HG02571 (cell line): ENCODE results near the gene ST6GALNAC2.
"Not testable (repeated sequence)": the region's sequence is repeated elsewhere in the genome, so short reads cannot be mapped to it uniquely, and the experiment has no call there.

Source experiments
- ATAC-seq: cut with Tn5 transposase; IDR thresholded peaks from one replicate; pipeline ENCODE4 v1.9.1; 2021; ENCODE audit warnings: mild to moderate bottlenecking, moderate library complexity; ENCODE audit not compliant: unreplicated experiment

Gene ST6GALNAC2

DNA sequence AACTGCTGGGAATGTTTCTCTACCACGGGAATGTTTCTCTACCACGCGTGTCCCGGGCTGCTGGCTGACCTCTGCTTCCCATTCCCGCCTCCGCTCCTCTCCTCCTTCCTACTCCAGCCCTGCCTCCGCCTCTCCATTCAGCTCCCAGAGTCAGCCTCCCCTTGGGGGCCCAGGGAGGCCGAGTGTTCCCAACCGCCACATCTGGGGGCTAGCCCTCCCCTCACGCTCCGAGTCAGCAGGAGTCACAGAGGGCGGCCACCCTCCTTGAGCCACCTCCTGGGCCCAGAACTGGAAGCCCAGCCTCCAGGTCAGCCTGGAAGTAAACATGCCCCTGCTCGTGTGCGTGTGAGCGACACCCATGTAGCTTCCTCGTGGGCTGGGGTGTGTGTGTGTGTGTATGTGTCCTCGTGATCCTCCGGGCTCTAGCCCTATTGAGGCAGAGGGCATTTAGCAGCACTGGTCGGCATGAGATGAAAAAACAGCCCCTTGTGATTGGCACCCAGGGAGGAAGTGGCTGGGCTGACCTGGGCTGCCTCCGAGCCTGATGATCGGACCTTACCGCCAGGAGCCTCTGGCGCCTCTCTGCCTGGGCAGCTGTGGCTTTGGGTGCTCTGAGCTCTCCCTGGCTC lies 55.5 kb downstream of the ST6GALNAC2 start:
- ATAC-seq, result no peak

DNA sequence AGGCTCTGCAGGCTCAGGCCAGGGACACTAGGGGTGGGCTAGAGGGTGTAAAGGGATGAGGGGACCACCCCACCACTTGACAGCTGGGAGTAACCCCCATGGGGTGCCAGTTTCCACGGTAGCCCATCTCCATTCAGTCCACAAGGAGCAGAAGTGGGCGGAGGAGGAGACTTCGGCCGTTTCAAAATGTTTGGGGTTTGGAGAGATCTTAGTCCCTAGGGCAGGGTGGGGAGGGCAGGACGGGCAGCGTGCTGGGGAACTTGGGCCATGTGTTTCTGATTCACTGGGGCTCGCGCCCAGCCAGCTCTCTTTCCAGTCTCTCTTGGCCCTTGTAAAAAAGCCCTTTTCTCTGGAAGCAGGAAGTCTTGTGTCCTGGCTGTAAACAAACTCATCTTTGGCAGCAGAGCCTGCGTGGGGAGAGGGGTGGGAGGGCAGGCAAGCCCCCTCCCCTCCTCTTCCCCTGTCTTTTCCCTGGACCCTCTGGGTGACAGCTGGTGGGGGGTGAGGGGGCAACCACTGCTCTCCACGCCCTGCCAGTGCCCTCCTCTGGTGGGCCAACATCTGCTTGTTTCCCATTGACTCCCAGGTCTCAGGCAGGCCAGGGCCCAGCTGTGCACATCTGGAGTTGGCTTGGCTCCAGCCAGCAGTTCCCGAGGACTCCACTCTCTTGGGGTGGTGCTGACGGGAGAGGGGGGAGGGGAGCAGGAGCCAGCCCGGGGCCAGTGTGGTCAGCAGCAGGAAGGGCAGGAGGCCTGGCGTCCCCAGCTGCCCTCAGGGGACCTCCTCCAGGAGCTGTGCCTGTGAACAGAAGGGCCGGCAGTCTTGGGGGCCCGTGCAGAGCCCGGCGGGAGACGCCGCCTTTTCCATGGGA lies 56.2 kb downstream of the ST6GALNAC2 start:
- no peak for ATAC-seq

DNA sequence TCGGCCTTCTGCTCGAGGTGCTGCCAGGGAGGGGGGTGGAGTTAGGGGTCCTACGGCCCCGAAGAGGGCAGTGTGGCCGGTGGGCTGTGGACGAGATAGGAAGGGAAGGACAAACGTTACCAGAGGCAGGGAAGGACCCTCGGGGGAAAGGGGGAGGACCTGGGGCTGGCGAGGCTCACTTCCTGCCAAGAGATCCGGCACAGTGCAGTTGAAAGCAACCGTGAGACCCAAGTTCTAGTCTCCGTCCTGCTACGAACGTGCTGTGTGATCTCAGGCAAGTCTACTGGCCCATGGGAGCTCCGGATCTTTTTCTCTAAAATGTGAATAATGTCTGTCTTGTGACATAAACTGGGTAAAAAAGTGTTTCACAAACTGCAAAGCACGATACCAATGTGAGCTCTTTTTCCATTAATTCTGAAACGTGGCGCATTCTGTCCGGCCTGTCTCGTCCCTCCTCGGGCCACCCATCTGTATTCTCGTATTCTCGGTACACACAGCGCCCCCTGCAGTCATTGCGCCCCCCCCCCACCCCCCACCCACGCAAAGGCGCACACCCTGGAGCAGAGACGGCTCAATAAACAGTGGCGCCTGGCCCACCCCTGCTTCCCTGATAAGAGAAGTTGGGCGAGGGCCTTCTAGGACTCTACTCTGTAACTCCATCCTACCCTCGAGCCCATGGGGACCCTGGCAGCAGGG lies 57.0 kb downstream of the ST6GALNAC2 start:
- no peak for ATAC-seq

DNA sequence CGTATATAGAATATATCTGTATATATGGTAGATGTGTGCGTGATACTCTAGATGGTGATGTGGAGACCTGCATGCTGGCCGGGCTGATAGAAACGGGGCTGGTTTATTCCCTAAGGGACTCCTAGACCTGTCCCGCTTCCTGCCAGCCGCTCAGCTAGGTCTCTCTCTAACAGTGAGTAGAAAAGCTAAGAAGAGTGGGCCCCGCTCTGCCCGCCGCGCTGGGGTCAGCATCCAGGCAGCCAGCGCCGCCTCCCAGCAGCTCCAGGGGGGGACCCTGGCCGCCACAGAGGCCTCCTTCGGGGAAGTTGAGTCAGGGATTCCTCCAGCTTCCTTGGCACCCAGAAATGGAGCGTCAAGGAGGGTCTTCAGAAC lies 57.5 kb downstream of the ST6GALNAC2 start:
- no peak for ATAC-seq

DNA sequence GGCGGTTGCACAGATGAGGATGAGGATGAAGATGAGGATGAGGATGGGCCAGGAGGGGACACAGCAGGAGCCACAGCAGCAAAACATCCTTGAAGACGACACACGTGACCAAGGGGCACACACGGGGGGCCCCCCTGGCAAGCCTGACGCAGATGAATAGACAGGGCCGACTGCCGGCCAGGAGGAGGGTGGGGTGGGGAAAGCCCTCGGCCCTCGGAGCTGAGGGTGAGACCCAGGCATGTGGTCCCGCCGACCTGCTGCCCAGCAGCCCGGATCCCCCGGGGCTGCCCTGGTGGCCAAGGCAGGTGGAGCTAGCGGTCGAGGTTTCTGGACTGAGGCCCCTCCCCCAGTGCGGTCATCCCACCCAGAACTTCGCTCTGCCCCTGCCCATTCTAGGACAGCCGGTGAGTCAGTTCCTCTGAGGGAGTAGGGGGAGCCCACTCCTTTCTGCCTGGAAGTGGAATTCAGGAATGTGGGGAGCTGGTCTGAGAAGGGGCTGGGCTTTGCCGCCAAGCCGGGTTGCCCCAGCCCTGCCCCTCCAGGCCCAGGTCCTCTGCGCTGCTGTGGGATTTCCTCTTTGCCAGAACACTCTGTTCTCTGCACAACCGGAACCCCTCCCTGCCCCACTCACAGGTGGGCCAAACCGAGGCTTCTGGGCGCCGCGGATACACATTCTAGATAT lies 58.1 kb downstream of the ST6GALNAC2 start:
- no peak for ATAC-seq

DNA sequence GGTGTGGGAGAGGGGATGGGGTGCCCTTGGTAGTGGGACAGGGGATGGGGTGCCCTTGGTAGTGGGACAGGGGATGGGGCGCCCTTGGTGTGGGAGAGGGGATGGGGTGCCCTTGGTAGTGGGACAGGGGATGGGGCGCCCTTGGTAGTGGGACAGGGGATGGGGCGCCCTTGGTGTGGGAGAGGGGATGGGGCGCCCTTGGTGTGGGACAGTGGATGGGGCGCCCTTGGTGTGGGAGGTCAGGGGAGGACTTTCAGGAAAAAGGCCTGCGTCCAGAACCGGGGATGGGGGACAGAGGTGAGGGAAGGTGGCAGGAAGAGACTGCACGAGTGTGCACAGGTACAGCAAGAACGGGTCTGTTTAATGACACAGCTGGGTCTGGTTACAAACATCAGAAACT lies 58.6 kb downstream of the ST6GALNAC2 start:
- ATAC-seq, result not testable (repeated sequence)

DNA sequence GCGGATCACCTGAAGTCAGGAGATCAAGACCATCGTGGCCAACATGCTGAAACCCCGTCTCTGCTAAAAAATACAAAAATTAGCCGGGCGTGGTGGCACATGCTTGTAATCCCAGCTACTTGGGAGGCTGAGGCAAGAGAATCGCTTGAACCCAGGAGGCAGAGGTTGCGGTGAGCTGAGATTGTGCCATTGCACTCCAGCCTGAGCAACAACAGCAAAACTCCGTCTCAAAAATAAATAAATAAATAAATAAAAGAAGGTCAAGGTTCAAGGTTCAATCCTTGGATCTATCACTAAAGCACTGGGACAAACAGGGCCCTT lies 60.2 kb downstream of the ST6GALNAC2 start:
- ATAC-seq, result not testable (repeated sequence)

DNA sequence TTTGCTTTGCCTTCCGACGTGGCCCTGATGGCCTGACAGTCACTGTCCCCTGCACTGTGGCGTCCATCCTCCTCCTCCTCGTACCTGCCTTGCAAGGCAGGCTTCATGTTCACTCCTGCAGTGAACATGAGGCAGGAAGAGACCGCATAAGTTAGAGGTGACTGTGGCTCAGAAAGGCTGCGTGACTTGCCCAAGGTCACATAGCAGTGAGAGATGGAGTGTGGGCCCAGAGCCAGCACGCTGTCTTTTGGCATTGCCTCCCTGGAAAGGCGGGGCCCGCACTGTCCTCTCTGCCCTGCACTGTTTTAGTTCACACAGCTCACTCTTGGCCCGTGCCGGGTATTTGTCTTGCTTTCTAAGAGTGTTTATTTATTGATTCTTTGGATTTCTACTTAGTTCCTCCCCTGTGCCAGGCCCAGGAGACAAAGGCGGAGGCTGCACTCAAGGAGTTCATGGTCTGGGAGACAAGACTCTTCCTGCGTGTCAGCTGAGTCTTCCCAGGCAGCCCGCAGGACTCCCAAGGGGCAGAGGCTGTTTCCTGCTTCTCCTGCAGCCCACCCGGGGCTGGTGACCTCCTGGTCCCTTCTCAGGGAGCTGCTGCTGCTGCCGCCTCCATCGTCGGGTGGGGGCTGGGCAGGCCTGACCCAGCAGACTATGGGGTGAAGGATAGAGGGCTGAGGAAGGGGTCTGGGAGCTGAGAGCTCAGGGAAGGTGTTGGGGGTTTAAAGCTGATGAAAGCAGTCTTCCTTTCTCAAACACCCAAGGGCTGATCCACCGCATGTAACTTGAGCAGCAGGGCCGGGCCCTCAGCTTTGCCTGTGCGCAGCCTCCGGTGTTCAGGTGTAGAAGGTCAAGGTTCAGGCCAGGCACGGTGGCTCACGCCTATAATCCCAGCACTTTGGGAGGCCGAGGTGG lies 60.8 kb downstream of the ST6GALNAC2 start:
- ATAC-seq, result no peak

DNA sequence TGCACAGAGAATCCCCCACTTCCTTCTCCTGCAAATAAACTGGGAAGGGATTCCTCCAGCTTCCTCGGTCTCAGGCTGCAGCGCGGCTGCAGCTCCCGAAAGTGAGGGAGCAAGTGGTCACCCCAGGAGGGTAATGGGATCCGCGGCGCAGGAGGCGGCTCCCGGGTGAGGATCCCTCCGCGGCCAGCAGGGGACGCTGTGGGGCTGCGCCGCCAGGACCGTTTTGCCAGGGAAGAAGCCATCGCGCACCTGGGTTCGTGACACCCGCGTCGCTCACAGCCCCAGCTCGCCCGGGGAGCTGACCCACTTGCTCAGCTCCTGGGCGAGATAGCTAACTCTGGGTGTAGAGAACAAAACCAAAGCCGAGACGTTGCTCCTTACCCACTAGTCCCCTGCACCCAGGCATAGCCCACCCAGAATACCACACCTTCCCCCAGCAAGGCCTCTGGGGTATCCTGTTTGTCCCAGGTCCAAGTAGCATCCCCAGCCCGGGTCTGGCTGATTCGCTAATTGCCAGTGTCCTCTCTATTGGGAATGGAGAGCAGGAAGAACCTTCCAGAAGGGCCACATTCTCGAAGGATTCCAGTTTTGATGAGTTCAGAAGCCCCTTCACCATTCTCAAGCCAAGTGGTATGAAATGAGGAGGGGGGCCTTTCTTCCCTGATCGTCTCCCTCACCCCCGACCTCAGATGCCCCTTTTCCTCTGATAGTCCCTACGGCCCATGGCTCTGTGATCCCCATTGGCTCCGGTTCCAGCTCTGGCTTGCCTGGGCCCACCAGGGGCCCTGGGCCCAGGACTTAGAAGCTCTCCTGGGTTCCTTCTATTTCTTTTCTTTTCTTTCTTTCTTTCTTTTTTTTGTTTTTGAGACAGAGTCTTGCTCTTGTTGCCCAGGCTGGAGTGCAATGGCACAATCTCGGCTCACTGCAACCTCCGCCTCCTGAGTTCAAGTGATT lies 62.3 kb downstream of the ST6GALNAC2 start:
- ATAC-seq, result no peak

DNA sequence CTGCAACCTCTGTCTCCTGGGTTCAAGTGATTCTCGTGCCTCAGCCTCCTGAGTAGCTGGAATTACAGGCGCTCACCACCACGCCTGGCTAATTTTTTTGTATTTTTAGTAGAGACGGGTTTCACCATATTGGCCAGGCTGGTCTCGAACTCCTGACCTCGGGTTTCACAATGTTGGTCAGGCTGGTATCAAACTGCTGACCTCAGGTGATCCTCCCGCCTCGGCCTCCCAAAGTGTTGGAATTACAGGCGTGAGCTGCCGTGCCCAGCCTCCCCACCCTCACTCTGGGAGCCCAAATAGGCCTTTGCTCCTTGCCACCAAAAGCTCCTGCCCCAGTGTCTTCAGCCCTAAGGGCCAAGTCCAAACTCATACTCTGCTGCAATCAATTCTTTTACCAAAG lies 64.0 kb downstream of the ST6GALNAC2 start:
- ATAC-seq, result not testable (repeated sequence)

DNA sequence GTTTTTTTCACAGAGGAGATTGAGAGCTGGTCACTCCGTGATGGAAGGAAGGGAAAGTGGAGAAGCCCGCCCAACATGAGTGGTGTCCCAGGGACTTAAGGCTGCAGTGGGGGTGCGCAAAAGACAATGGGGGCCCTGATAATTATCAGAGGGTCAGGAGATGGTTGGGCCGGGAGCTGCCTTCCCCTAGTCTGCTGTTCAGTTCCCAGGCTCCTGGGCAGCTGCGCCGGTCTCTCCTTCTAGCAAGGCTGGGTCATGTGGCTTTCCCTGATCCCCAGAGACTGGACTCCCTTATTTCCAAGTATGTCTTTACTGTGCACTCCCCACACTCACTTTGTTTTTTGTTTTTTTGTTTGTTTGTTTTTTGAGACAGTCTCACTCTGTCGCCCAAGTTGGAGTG lies 64.4 kb downstream of the ST6GALNAC2 start:
- ATAC-seq, result no peak

DNA sequence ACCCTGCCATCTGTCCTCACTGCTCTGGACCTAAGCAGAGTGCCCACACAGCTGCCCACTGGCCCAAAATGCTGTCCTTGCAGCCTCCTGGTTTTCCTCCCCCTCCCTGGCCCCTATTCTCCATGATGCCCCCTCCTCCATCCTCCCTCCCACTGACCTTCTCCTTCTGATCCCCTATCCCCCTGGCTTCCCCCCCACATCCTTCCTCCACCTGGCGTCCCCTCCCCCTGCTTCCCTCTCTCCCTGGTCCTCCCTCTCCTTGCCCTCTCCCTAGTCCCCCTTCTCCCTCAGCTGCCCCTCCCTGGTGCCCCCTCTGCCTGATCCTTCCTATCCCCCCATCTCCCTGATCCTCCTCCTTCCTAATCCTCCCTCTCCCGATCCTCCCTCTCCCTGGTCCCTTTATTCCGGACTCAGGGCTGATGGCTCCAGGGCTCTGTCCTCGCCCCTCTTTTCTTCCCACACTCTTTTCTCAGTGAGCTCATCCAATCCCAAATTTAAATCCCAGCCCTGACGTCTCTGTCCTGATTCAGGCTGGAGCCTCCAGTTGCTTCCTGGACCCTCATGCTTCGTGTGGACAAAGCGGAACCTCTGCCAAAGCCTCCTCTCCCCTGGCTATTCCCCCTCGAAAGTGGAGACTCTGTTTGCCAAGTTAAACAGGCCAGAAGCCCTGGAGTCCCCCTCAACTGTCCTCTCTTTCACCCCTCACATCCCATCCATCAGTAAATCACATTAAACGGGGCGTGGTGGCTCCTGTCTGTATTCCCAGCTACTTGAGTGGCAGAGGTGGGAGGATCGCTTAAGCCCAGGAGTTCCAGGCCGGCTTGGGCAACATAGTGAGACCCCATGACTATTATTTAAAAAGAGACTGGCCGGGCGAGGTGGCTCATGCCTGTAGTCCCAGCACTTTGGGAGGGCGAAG lies 66.4 kb downstream of the ST6GALNAC2 start:
- no peak for ATAC-seq

DNA sequence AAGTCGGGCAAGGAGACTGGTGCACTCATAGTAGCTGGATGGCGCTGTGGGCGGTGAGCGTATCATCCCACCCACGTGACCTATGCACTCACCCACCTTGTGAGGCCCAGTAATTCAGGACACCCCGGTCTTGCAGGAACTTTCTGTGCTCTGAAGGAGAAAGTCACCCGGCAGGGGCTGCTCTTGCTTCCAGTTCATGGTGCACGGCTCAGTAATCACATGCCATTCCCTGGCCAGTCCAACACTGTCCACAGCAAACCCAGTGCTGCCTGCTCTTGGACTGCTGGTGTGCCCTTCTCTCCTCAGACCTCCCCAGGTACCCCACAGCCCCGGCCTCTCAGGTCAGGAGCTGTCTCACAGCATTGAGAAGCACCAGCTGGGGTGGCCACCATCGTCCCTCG lies 68.0 kb downstream of the ST6GALNAC2 start:
- no peak for ATAC-seq
